GM06990 (cell line): Measurements from ENCODE around the gene SEPTIN8.

Experiments
- DNase-seq: peaks from one replicate; pipeline ENCODE4 v3.0.0-alpha.2; 2011; ENCODE audit not compliant: insufficient read length; ENCODE audit errors: extremely low read depth
- H3K27me3 ChIP-seq: replicated peaks from 2 replicates; pipeline ENCODE4 v1.6.0; 2011; ENCODE audit warnings: low read length; ENCODE audit not compliant: control insufficient read depth, insufficient read depth
- H3K36me3 ChIP-seq: 2 replicates; pipeline ENCODE4 v1.5.1; 2011; ENCODE audit warnings: low read length; ENCODE audit not compliant: control insufficient read depth, insufficient read depth
- H3K4me3 ChIP-seq: replicated peaks from 2 replicates; pipeline ENCODE4 v1.5.1; 2011; ENCODE audit warnings: low read depth, mild to moderate bottlenecking, control low read depth, low read length
- TF ChIP-seq, protein P1 (sequence below): IDR thresholded peaks from 2 replicates; pipeline ENCODE4 v1.5.1; 2011; ENCODE audit warnings: low read length, control low read depth, mild to moderate bottlenecking, inconsistent platforms; ENCODE audit not compliant: insufficient read depth, poor library complexity, severe bottlenecking

Gene SEPTIN8

GRCh38 chr5:132760601-132761317, 16.3 kb downstream of the SEPTIN8 start:
- TF ChIP-seq, protein P1, sequence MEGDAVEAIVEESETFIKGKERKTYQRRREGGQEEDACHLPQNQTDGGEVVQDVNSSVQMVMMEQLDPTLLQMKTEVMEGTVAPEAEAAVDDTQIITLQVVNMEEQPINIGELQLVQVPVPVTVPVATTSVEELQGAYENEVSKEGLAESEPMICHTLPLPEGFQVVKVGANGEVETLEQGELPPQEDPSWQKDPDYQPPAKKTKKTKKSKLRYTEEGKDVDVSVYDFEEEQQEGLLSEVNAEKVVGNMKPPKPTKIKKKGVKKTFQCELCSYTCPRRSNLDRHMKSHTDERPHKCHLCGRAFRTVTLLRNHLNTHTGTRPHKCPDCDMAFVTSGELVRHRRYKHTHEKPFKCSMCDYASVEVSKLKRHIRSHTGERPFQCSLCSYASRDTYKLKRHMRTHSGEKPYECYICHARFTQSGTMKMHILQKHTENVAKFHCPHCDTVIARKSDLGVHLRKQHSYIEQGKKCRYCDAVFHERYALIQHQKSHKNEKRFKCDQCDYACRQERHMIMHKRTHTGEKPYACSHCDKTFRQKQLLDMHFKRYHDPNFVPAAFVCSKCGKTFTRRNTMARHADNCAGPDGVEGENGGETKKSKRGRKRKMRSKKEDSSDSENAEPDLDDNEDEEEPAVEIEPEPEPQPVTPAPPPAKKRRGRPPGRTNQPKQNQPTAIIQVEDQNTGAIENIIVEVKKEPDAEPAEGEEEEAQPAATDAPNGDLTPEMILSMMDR: no peak
- no peaks in the 10 kb centered on the region for H3K27me3 ChIP-seq
- peaks cover 14% of the 10 kb centered on the region for H3K36me3 ChIP-seq
- no peak for DNase-seq
- H3K4me3 ChIP-seq: no peak overlapping the region

DNA sequence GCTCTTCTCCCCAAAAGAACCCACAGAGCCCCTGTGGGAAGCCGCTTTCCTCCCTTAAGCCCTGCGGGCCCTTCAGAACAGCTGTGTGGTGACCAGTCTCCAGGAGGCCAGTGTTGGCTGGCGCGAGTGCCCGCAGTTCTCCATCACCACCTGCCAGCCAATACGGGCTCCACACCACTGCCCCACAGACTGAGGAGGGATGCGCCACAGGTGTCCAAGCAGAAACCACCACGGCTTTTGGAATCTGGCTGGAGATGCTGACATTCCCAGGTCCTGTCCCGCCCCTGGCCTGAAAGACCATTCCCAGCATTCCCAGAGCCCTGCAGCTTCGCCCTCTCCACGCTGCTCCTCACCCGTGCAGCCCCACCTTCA, 17.0 kb downstream of the SEPTIN8 start:
- no peak overlapping the region for H3K4me3 ChIP-seq
- DNase-seq: no peak
- no peaks in the 10 kb centered on the region for H3K27me3 ChIP-seq
- H3K36me3 ChIP-seq: peaks cover 14% of the 10 kb centered on the region
- TF ChIP-seq, protein P1: no peak

DNA sequence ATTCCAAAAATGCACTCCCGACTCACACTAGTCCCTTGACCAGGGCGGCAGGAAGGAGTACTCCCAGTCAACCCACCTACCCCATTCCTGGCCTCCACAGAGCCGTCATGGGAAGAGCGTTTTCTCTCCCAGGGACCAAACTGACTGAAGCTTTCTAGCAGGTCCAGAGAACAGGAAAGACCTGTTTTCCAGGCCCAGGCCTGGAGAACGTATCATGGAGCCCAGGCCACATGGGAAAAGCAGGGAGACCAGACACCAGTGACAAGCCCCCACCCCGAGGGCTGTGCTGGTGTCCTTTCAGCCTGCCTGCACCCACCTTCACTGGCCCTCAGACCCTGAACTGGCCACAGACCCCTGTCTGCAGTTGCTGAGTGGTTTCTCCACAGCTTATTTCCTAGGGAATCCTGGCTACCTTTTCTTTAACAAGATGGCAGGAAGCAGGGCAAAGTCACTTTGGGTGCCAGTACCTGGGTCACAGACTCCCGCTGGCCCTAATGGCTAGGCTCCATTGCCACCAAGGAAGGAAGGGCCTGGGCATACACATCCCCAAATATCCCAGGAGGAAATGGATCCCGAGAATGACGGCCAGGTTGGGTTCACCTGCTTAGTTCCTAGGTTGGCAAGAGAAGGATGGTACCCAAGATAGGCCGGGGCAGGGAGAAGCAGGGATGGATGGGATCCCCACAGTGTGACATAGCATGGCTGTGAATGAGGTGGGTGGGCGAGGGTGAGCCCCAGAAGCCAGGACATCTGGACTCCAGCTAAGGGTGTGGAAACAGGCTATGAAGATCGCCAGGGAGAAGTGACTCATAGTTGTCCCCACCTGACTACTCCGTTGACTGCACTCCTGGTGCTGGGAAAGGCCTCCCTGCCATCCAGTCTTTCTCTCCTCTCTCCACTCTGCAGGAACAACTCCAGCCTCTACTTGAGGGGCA, 17.7 kb downstream of the SEPTIN8 start:
- Histone ChIP-seq H3K4me3 (no peak overlapping the region), H3K27me3 (no peaks in the 10 kb centered on the region), H3K36me3 (peaks cover 13% of the 10 kb centered on the region)
- DNase-seq: no peak
- TF ChIP-seq, protein P1: no peak

GRCh38 chr5:132758451-132758850, 18.6 kb downstream of the SEPTIN8 start:
- TF ChIP-seq, protein P1: no peak
- no peak for DNase-seq
- Histone ChIP-seq H3K27me3 (no peaks in the 10 kb centered on the region), H3K4me3 (no peak overlapping the region), H3K36me3 (peaks cover 15% of the 10 kb centered on the region)

- TF ChIP-seq, protein P1: no peak
- Histone ChIP-seq H3K27me3 (no peaks in the 10 kb centered on the region), H3K4me3 (no peak overlapping the region), H3K36me3 (peaks cover 15% of the 10 kb centered on the region)
- no peak for DNase-seq
Observed at GRCh38 chr5:132756542-132756941, 20.5 kb downstream of the SEPTIN8 start.
